HG03135 (cell line): ENCODE results near the gene NCOA1.

Source experiments
- ATAC-seq: cut with Tn5 transposase; IDR thresholded peaks from one replicate; pipeline ENCODE4 v1.9.1; 2021; ENCODE audit warnings: mild to moderate bottlenecking, moderate library complexity; ENCODE audit not compliant: unreplicated experiment

The NCOA1 gene

GRCh38 chr2:24816404-24816803, 325.4 kb downstream of the NCOA1 start:
- no peak for ATAC-seq

GRCh38 chr2:24816884-24817283, 325.8 kb downstream of the NCOA1 start:
- ATAC-seq: no peak

- ATAC-seq: no peak
Measured at GRCh38 chr2:24818721-24819167, 327.7 kb downstream of the NCOA1 start.

- ATAC-seq: no peak
Measured at GRCh38 chr2:24819442-24820174, 328.6 kb downstream of the NCOA1 start.

GRCh38 chr2:24820175-24820513, 329.1 kb downstream of the NCOA1 start:
- no peak for ATAC-seq
